HG03095 (cell line): ENCODE measurements around the gene MRPL45.
"Not testable (repeated sequence)": the region's sequence is repeated elsewhere in the genome, so short reads cannot be mapped to it uniquely, and the experiment has no call there.

Experiments used
- ATAC-seq: cut with Tn5 transposase; IDR thresholded peaks from one replicate; pipeline ENCODE4 v1.9.1; 2021; ENCODE audit warnings: moderate library complexity; ENCODE audit not compliant: unreplicated experiment

The MRPL45 gene

DNA sequence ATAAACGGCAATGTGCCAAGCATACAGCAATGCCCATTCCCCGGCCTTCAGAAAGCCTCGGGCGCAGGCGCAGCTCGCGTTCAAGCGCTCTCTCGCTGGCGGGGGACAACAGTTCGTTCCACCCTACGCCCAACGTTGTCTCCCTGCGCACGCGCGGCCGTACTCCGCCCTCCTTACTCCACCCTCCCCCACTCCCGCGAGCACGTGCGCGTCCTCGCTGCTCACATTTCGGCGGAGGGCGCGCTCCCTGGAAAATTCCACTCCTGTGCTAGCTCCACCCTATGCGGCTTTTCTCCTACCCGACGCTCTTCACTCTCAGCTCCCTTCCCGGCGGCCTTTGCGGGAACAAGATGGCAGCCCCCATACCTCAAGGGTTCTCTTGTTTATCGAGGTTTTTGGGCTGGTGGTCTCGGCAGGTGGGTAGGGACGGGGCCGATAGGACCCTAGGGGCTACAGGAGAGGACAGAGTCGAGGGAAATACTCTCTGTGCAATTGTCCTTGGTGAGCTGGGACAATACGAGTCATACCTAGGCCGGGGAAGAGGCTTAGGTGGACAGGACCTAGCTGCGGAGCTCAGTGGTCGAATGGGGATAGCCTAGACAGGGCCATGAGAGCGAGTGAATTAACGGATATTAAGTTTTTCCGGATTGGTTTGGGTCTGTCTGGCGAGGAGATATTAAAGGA lies at the start of gene MRPL45:
TSS of gene MRPL45 (plus strand) at position 335 of the 684 bp plus-strand sequence. CDS start at position 351, 16 bp downstream.
- peak; percentile 85 for ATAC-seq

DNA sequence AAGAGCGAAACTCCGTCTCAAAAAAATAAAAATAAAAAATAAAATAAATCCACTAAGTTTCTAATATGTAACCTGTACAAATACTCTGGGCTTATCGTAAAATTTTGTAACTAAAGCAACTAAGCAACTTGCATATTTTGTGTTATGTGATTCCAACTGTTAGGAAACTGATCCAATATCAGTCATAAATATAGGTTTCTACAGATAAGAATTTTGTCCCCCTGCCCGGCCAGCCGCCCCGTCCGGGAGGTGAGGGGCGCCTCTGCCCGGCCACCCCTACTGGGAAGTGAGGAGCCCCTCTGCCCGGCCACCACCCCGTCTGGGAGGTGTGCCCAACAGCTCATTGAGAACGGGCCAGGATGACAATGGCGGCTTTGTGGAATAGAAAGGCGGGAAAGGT lies 43.8 kb upstream of the MRPL45 start:
- ATAC-seq: not testable (repeated sequence)

DNA sequence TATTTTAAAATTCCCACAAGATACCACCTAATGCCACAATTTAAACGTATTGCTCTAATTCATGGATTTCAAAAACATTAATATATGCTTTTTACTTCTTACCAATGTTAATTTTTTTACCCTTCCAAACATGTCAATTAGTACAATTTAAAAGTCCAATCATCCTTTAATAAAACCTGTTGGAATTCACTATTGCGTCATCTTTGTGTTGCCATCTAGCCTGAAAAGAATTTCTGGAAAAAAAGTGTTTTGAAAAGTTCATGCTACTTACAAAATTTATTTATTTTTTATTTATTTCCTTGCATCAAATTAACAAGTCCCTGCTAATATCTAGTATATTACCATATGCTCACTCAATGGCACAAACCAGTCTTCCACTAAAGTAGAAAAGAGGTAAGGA lies 42.6 kb upstream of the MRPL45 start:
- not testable (repeated sequence) for ATAC-seq

DNA sequence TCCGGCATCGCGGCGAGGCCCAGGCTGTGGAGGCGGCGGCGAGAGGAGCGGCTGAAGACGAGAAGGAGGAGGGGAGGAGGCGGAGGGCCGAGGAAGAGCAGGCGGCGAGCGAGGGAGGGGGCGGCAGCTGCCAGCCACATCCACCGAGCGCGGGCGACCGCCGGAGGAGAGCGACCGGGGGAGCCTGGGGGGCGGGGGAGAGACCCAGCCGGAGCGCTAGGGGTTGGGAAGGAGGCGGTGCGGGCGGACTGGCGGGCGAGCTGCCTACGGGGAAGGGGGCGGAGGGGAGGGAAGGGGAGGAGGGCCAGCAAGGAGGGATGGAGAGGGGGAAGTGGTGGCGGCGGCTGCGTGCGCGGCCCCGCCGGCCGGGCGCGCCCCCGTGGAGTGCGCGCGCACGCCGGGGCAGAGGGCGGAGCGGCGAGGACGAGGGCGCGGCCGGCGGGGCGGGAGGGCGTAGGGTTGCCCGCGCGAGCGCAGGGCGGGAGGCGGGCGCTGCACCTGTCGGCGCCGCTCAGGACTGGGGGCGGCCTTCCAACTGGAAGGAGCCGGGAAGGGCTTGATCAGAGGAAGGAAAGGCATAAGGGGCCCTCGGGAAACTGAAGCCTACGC lies 39.9 kb upstream of the MRPL45 start:
- ATAC-seq: peak; percentile 52

DNA sequence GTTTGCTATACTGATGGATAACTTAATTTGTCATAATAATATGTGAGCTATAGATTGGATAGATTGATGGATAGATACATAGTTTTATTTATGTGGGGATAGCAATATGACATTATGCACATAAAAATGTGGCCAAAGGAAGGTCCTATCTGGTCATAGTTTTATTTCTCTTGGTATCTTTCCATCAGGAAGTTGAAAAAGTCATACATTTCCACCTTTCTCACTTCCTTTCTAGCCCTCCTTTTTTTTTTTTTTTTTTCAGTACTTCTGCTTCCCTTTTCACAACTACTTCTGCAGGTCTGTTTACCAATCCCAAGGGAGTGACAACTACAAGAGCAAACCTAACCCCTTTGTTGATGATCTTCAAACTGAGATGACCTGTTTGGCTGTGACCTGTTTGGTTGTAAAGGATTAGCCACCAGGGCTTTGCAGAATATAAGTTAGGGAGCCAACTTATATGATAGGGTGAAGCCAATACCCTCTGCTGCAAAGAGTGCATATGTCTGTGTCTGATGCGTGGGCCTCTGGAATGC lies 30.9 kb upstream of the MRPL45 start:
- not testable (repeated sequence) for ATAC-seq

DNA sequence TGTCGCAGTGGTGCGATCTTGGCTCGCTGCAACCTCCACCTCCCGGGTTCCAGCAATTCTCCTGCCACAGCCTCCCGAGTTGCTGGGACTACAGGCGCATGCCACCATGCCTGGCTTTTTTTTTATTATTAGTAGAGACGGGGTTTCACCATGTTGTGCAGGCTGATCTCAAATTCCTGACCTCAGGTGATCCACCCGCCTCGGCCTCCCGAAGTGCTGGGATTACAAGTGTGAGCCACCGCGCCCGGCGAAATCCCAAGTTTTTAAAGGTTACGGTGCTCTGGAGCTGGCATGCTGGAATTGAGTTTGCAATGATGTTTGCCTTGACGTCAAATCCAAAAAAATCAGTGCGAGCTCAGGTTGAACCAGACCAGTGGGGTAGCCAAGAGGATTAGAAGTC lies 30.4 kb upstream of the MRPL45 start:
- ATAC-seq: not testable (repeated sequence)

DNA sequence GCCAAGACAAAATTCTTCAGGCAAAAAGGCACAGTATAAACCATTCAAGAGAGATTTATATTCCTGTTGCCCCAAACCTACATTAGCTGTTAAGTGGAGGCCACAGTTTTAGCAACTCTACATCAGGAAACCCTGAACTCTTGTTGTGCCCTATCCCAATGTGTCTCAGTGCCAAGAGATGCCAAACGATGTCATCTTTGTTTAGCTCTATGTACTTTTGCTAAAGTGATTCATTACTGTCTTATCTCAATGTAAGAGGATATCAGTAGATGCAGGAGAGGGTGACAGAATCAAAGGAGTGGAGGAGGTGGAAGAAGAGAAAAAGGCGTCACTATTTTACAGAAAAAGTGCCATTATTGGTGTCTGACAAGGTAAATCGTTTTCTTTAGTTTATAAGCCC lies 28.8 kb upstream of the MRPL45 start:
- ATAC-seq: not testable (repeated sequence)

DNA sequence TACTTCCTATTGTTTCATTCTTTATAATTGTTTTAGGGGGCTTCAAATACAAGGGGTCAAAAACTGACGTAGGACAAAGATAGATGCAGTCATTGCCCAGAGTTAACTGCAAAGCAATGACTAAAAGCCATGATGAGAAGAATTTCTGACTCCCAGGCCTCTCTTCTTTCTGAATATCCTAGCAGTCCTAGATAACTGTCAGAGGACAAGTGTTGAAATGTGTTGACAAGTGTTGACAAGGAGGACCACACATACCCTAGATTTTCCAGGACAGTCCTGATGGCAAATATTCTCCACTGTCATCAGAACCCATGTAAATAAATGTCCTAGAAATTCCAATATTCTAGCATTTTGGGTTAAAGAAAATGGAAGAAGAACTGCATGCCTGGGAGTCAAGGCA lies 27.9 kb upstream of the MRPL45 start:
- not testable (repeated sequence) for ATAC-seq

DNA sequence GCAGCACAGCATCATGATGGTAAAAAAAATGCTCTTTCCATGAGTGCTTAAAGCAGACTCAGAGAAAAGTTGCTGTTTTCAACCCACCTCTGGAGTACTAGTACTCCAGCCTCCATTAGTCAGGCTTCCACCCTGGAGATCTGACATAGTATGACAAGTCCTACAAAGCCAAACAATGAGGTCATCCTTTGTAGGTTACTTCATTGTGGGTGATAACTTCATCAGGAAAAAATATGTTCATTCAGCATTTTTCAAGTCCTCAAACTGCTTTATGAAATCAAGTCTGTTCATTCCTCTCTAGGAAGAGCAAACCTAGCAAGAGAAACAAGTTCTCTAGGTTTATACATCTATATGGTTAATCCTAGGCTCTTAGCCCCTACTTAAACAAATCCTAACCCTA lies 27.4 kb upstream of the MRPL45 start:
- not testable (repeated sequence) for ATAC-seq

DNA sequence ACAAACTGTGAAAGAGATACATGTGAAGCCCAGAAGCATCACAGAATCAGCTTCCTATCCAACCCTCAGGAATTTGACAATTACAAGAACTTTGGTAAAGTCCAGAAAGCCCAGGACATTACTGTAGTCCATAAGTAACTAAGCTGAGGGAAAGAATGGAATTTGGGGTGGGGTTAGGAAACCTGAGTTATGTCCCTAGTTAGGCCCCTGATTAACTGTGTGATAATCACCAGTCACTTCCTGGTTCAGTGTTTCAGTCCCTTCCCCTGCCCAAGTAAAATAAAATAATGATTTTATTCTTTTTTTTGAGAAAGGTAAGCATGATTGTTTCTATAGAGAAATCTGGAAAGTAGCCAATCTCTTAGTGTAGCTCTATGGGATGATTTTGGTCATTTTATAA lies 11.0 kb upstream of the MRPL45 start:
- not testable (repeated sequence) for ATAC-seq

DNA sequence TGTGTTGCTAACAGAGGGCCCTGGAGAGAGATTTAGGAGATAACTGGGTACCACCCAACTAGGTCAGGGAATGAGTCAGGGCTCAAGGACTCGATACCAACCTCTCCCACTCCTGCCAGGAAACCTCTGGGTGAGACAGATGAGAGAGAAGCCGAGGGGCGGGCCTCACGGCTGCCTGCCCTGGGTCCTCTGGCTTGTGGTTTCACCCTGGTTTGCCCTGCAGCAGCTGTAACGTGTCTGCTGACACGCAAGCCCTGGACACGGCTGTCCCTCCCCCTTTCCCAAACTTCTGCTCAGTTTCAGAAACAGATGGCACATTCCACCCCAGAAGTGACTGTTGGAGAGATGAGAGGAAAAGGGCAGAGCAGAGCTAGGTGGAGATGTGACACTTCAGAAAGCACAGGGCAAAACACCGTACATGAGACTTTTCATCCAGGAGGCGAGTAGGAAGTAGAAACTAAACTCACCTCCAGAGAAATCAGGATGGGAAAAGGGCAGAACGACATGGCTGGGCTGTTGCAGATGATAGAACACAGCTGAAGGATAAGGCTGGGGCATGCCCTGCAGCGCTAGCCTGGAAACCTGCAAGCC lies 10.4 kb upstream of the MRPL45 start:
- not testable (repeated sequence) for ATAC-seq

DNA sequence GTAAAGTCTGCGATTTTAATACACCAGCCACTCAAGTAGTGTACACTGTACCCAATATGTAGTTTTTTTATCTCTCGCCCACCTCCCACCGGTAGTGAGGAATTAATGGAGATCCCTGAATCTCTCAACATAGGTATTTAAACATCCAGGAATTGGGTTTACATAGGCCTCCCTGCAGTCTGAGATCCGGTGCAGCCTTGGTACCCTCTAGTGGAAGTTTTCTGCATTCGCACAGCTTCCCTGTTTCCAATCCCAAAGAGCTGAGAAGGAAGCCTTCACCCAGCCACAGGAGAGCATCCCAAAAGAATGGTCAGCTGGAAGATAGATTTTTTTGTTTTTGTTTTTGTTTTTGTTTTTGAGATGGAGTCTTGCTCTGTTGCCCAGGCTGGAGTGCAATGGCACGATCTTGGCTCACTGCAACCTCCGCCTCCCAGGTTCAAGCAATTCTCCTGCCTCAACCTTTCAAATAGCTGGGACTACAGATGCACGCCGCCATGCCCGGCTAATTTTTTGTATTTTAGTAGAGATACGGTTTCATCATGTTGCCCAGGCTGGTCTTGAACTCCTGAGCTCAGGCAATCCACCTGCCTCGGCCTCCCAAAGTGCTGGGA lies 8.6 kb upstream of the MRPL45 start:
- not testable (repeated sequence) for ATAC-seq

DNA sequence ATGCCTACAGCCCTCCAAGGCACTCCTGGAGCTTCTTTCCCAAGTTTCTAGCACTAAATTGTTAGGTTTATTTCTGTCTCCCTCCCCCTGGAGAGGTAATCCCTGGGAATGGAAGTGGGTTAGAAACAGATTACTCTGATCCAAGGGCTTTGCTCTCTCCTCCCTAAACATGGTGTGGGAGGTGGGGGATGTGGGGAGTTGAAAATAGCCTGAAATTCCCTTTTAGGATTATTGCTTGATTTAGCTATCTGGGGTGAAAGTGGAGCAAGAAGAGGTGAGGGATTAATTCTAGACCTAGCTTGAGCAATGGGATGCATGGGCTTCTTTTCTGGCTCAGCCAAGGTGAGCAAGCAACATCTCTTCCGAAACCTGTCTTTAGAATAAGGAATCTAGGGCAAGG lies 7.2 kb upstream of the MRPL45 start:
- ATAC-seq: not testable (repeated sequence)

DNA sequence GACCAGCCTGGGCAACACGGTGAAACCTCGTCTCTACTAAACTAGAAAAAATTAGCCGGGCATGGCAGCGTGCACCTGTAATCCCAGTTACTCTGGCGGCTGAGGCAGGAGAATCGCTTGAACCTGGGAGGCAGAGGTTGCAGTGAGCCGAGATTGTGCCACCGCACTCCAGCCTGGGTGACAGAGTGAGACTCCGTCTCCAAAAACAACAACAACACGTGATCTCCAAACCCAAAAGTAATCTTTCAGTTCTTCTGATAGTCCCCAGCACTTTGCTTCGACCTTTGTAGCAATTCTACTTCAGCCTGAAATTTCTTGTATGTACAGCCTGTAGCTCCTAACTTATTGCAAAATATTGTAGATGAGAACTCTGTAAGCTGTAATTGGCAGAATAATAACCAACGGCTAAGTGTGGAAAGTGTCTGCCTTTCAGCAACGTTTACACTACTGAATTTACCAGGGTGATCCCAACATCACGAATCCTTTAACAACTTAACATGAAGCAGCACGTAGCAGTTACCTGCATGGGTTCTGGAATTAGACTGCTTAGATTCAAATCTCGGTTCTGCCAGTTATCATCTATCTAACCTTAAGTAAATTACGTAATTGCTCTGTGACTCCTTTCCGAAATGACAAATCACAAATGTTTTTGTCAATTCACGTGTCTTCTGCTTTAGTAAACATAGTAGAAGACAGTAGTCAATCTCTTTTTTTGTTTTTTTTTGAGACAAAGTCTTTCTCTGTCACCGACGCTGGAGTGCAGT lies 1.2 kb upstream of the MRPL45 start:
- ATAC-seq: not testable (repeated sequence)

DNA sequence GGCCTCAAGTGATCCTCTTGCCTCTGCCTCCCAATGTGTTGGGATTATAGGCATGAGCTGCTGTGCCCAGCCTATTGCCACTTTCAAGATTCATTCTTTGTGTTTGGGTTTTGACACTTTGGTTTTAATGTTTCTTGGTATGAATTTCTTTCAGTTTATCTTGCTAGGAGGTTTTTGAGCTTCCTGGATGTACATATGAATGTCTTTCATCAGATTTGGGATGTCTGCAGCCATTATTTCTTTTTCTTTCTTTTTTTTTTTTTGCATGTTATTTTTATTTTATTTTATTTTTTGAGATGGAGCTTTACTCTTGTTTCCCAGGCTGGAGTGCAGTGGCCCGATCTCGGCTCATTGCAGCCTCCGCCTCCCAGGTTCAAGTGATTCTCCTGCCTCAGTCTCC lies 18.5 kb downstream of the MRPL45 start:
- no peak for ATAC-seq

DNA sequence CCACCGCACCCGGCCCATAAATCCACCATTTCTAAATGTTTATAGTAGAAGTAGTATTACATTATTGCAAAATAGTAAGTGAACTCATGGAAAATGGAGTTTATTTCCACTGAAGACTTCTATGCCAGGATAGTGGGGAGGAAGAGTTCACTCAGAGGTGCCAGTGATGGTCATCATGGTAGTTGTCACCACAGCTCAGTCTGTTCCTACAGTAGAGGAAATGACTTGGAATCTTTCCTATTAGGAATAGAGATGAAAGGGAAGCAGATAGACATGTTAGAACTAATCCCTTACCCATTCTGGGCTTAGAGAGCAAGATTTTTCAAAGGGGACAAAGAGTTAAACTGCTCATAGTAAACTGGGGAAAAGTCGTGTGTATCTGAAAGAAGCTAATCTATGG lies 20.1 kb downstream of the MRPL45 start:
- no peak for ATAC-seq

DNA sequence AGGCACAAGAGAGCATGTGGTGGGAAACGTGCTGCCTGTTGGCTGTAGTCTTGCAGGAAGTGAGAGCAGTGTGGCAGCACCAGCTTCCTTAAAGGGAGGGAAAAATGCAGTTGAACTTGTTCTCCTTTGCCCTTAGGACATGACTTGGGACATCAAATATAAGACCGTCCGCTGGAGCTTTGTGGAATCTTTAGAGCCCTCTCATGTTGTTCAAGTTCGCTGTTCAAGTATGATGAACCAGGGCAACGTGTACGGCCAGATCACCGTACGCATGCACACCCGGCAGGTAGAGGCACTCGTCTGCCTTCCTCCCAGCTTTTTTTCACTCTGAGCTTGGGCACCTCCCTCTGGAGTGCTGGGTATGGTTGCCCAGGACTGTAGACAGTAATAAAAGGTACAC lies 23.5 kb downstream of the MRPL45 start:
- no peak for ATAC-seq

DNA sequence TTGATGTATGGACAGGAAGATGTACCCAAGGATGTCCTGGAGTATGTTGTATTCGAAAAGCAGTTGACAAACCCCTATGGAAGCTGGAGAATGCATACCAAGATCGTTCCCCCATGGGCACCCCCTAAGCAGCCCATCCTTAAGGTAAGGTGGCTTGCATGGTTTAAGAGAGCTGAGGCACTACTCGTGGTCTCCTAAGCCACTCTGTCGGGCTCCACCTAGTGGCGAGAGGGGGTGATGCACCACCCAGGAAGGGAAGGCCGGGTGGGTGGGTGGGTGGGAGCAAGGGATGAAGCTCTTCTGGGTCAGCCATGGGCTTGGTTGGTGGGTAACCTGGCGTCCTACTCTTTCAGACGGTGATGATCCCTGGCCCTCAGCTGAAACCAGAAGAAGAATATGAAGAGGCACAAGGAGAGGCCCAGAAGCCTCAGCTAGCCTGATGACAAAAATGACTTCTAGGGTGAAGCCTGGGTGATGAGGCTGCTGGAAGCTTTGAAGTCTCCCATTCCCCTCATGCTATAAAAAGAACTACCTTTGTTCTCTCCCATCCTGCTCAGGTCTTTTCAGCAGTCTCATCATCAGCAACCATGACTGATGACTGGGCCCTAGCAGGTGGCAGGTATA lies 25.3 kb downstream of the MRPL45 start:
- ATAC-seq: no peak

DNA sequence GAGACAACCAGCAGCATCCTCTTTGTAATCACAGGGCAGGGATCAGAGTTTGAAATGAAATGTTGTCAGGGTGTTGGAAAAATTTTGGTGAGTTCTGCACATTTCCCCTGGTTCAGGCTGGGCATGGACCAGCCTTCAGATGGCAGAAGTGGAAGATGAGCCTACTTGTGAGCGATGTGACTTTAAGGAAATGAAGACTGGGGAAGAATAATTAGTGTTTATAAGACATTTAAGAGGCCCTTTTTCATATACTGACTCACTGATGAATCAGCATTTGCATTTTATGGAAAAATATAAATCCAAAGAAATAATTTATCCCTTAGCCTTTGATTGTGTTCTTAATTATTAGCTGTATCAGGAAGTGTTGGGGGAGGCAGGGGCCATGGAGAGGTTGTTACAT lies 25.9 kb downstream of the MRPL45 start:
- no peak for ATAC-seq

DNA sequence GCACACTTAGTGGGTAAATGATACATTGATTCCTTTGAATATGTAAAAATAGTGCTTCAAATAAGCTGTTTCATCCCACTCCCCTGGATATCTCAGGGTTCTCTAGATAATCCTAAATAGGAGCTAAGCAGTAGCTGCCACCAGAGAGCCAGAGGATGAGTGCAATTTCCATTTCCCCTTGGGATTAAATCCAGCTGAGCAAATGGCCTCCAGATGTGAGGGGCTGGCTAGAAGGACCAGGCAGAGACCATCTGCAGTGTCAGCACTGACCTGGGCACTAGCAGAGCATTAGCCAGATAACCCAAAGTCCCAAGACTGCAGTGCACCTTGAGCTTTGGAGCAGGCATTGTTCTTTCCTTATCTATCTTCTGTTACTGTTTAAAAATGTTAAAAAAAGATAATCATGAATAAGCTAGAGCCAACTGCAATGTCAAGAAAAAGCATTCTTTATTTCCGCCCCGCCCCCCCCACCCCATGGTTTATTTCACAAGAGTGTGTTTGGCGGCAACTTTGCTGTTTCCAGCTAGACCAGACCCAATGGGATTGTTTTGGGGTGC lies 27.3 kb downstream of the MRPL45 start:
- no peak for ATAC-seq
